CD4-positive, alpha-beta T cell treated with Interleukin-6 at 100 ng/mL for 8 hours (primary cell): Measurements from ENCODE around the gene IL22RA2.
A peak's percentile ranks its signal among the peaks of the same experiment; 100 is the strongest.
"Not testable (repeated sequence)": the region's sequence is repeated elsewhere in the genome, so short reads cannot be mapped to it uniquely, and the experiment has no call there.

ENCODE experiments used
- DNase-seq: peaks from one replicate; pipeline ENCODE4 v3.0.0-alpha.2; 2020; ENCODE audit warnings: mixed read lengths, low spot score

IL22RA2 gene

GRCh38 chr6:137173501-137173900 lies at the start of gene IL22RA2:
Gene IL22RA2 (minus strand): TSS chr6:137173644. CDS start chr6:137161749, 11,895 bp downstream.
- DNase-seq: no peak

GRCh38 chr6:137222381-137222780 lies 48.9 kb upstream of the IL22RA2 start:
- DNase-seq: no peak

GRCh38 chr6:137219664-137220252 lies 46.3 kb upstream of the IL22RA2 start:
- DNase-seq: no peak

GRCh38 chr6:137218917-137219663 lies 45.6 kb upstream of the IL22RA2 start, which contains the start of gene IFNGR1:
Gene IFNGR1 (minus strand): TSS chr6:137219385. CDS start chr6:137219327, 58 bp downstream.
- peak; percentile 94 for DNase-seq

- peak; percentile 31 for DNase-seq
Measured at GRCh38 chr6:137218473-137218916, 45.1 kb upstream of the IL22RA2 start.

GRCh38 chr6:137217801-137218472 lies 44.5 kb upstream of the IL22RA2 start:
- DNase-seq: no peak

- DNase-seq: no peak
Measured at GRCh38 chr6:137216875-137217553, 43.6 kb upstream of the IL22RA2 start.

GRCh38 chr6:137216106-137216505 lies 42.7 kb upstream of the IL22RA2 start:
- DNase-seq: no peak

GRCh38 chr6:137215630-137216029 lies 42.2 kb upstream of the IL22RA2 start:
- DNase-seq: not testable (repeated sequence)

GRCh38 chr6:137214931-137215330 lies 41.5 kb upstream of the IL22RA2 start:
- DNase-seq: no peak

GRCh38 chr6:137213813-137214212 lies 40.4 kb upstream of the IL22RA2 start:
- no peak for DNase-seq

GRCh38 chr6:137213331-137213740 lies 39.9 kb upstream of the IL22RA2 start:
- no peak for DNase-seq

GRCh38 chr6:137211910-137212309 lies 38.5 kb upstream of the IL22RA2 start:
- DNase-seq: no peak

GRCh38 chr6:137210903-137211302 lies 37.5 kb upstream of the IL22RA2 start:
- DNase-seq: no peak

GRCh38 chr6:137208279-137208678 lies 34.8 kb upstream of the IL22RA2 start:
- DNase-seq: no peak

- not testable (repeated sequence) for DNase-seq
Measured at GRCh38 chr6:137207457-137207856, 34.0 kb upstream of the IL22RA2 start.

GRCh38 chr6:137206577-137206976 lies 33.1 kb upstream of the IL22RA2 start:
- no peak for DNase-seq

- DNase-seq: no peak
Measured at GRCh38 chr6:137203256-137203655, 29.8 kb upstream of the IL22RA2 start.

GRCh38 chr6:137202078-137202477 lies 28.6 kb upstream of the IL22RA2 start:
- DNase-seq: no peak

- no peak for DNase-seq
Measured at GRCh38 chr6:137201006-137201405, 27.6 kb upstream of the IL22RA2 start.

GRCh38 chr6:137200288-137200687 lies 26.8 kb upstream of the IL22RA2 start:
- no peak for DNase-seq
